Stimulated activated effector memory CD8-positive, alpha-beta T cell treated with anti-CD3 and anti-CD28 coated beads, Interleukin-12 subunit alpha, Interleukin-12 subunit beta, amount 100 ng/mL, for 72 hours (primary cell): ENCODE measurements around the gene KRT9.
"Not testable (repeated sequence)": the region's sequence is repeated elsewhere in the genome, so short reads cannot be mapped to it uniquely, and the experiment has no call there.

Experiments
- ATAC-seq: fragments of 150-1000 bp; cut with Tn5 transposase; 2 replicates; pipeline ENCODE4 v1.10.0; 2021
- DNase-seq, 2 donors: peaks; one replicate each; pipeline ENCODE4 v3.0.0; 2021 to 2022; ENCODE audit warnings: low spot score in 2 of 2
- H3K27ac Mint-ChIP-seq: one replicate; pipeline ENCODE4 v1.8.0; 2022; ENCODE audit warnings: mild to moderate bottlenecking, mixed read lengths
- H3K36me3 Mint-ChIP-seq: one replicate; pipeline ENCODE4 v1.8.0; 2022; ENCODE audit warnings: mild to moderate bottlenecking, mixed read lengths
- H3K4me1 Mint-ChIP-seq: one replicate; pipeline ENCODE4 v1.8.0; 2022; ENCODE audit warnings: mixed read lengths
- H3K4me3 Mint-ChIP-seq: one replicate; pipeline ENCODE4 v1.8.0; 2022; ENCODE audit warnings: mild to moderate bottlenecking, mixed read lengths
- H3K9me3 Mint-ChIP-seq: one replicate; pipeline ENCODE4 v1.8.0; 2022; ENCODE audit warnings: mixed read lengths

The KRT9 gene

GRCh38 chr17:41571561-41572434 lies at the start of gene KRT9:
Gene KRT9, minus strand, starts transcription at chr17:41572059. Its CDS starts 67 bp downstream, at chr17:41571992.
- H3K9me3 Mint-ChIP-seq: peaks cover 6% of the 10 kb centered on the region
- H3K36me3 Mint-ChIP-seq: no peaks in the 10 kb centered on the region
- ATAC-seq (no peak), DNase-seq (no peak)
- no peak within 1 kb of the TSS for H3K27ac Mint-ChIP-seq
- H3K4me1 Mint-ChIP-seq: peaks cover 15% of the 10 kb centered on the region
- no peak within 1 kb of the TSS for H3K4me3 Mint-ChIP-seq

- not testable (repeated sequence) for H3K27ac Mint-ChIP-seq, DNase-seq, H3K36me3 Mint-ChIP-seq
Measured at GRCh38 chr17:41621435-41621817, 49.6 kb upstream of the KRT9 start.

GRCh38 chr17:41620583-41621434 lies 49.0 kb upstream of the KRT9 start:
- Mint-ChIP-seq H3K9me3 (no peaks in the 10 kb centered on the region), H3K27ac (no peak overlapping the region), H3K36me3 (no peaks in the 10 kb centered on the region), H3K4me1 (peaks cover 2% of the 10 kb centered on the region), H3K4me3 (no peak overlapping the region)
- ATAC-seq: no peak
- DNase-seq: no peak

More at GRCh38 chr17:41621435-41621817, 49.6 kb upstream of the KRT9 start:
- H3K9me3 Mint-ChIP-seq, H3K4me1 Mint-ChIP-seq, ATAC-seq, H3K4me3 Mint-ChIP-seq: not testable (repeated sequence)

- H3K9me3 Mint-ChIP-seq, H3K4me1 Mint-ChIP-seq, H3K27ac Mint-ChIP-seq, H3K36me3 Mint-ChIP-seq, H3K4me3 Mint-ChIP-seq, DNase-seq, ATAC-seq: not testable (repeated sequence)
Measured at GRCh38 chr17:41619927-41620582, 48.2 kb upstream of the KRT9 start.

GRCh38 chr17:41619036-41619926 lies 47.4 kb upstream of the KRT9 start:
- H3K27ac Mint-ChIP-seq: no peak overlapping the region
- no peaks in the 10 kb centered on the region for H3K36me3 Mint-ChIP-seq
- no peak for DNase-seq
- H3K9me3 Mint-ChIP-seq: no peaks in the 10 kb centered on the region
- H3K4me3 Mint-ChIP-seq: no peak overlapping the region
- ATAC-seq: no peak
- H3K4me1 Mint-ChIP-seq: no peaks in the 10 kb centered on the region

- no peaks in the 10 kb centered on the region for H3K9me3 Mint-ChIP-seq
- no peaks in the 10 kb centered on the region for H3K36me3 Mint-ChIP-seq
- no peak overlapping the region for H3K27ac Mint-ChIP-seq
- ATAC-seq (no peak), DNase-seq (no peak)
- H3K4me1 Mint-ChIP-seq: no peaks in the 10 kb centered on the region
- no peak overlapping the region for H3K4me3 Mint-ChIP-seq
Measured at GRCh38 chr17:41618341-41619035, 46.6 kb upstream of the KRT9 start.

GRCh38 chr17:41617698-41618097 lies 45.8 kb upstream of the KRT9 start:
- ATAC-seq (peak; percentile 22), DNase-seq (no peak)
- no peaks in the 10 kb centered on the region for H3K9me3 Mint-ChIP-seq
- no peak overlapping the region for H3K27ac Mint-ChIP-seq
- no peaks in the 10 kb centered on the region for H3K36me3 Mint-ChIP-seq
- H3K4me1 Mint-ChIP-seq: no peaks in the 10 kb centered on the region
- no peak overlapping the region for H3K4me3 Mint-ChIP-seq

GRCh38 chr17:41617136-41617535 lies 45.3 kb upstream of the KRT9 start:
- no peaks in the 10 kb centered on the region for H3K36me3 Mint-ChIP-seq
- DNase-seq (no peak), ATAC-seq (no peak)
- no peak overlapping the region for H3K4me3 Mint-ChIP-seq
- no peak overlapping the region for H3K27ac Mint-ChIP-seq
- no peaks in the 10 kb centered on the region for H3K9me3 Mint-ChIP-seq
- H3K4me1 Mint-ChIP-seq: no peaks in the 10 kb centered on the region

- H3K27ac Mint-ChIP-seq, DNase-seq, H3K36me3 Mint-ChIP-seq, H3K9me3 Mint-ChIP-seq, ATAC-seq, H3K4me3 Mint-ChIP-seq, H3K4me1 Mint-ChIP-seq: not testable (repeated sequence)
Measured at GRCh38 chr17:41616486-41616885, 44.6 kb upstream of the KRT9 start.

- DNase-seq (no peak), ATAC-seq (no peak)
- Mint-ChIP-seq H3K36me3 (no peaks in the 10 kb centered on the region), H3K9me3 (no peaks in the 10 kb centered on the region), H3K27ac (no peak overlapping the region), H3K4me3 (no peak overlapping the region), H3K4me1 (no peaks in the 10 kb centered on the region)
Measured at GRCh38 chr17:41615454-41615853, 43.6 kb upstream of the KRT9 start.

- not testable (repeated sequence) for DNase-seq, H3K4me3 Mint-ChIP-seq, H3K9me3 Mint-ChIP-seq, H3K36me3 Mint-ChIP-seq, ATAC-seq, H3K27ac Mint-ChIP-seq, H3K4me1 Mint-ChIP-seq
Measured at GRCh38 chr17:41614767-41615166, 42.9 kb upstream of the KRT9 start.

GRCh38 chr17:41614098-41614497 lies 42.2 kb upstream of the KRT9 start:
- no peaks in the 10 kb centered on the region for H3K4me1 Mint-ChIP-seq
- DNase-seq (no peak), ATAC-seq (peak; percentile 14)
- no peak overlapping the region for H3K27ac Mint-ChIP-seq
- H3K9me3 Mint-ChIP-seq: no peaks in the 10 kb centered on the region
- H3K4me3 Mint-ChIP-seq: no peak overlapping the region
- no peaks in the 10 kb centered on the region for H3K36me3 Mint-ChIP-seq

GRCh38 chr17:41613277-41614082 lies 41.6 kb upstream of the KRT9 start:
- H3K4me3 Mint-ChIP-seq: no peak overlapping the region
- H3K9me3 Mint-ChIP-seq: no peaks in the 10 kb centered on the region
- ATAC-seq: no peak
- H3K36me3 Mint-ChIP-seq: no peaks in the 10 kb centered on the region
- H3K27ac Mint-ChIP-seq: no peak overlapping the region
- no peaks in the 10 kb centered on the region for H3K4me1 Mint-ChIP-seq
- DNase-seq: no peak
